MM.1S (cell line): ENCODE data around the gene ZIC2.

Source experiments
- EZH2 ChIP-seq: fragments of 300-600 bp; sonication (generic); optimal IDR thresholded peaks from 2 replicates; pipeline ENCODE3; 2017; ENCODE audit warnings: low read depth, mild to moderate bottlenecking, antibody characterized with exemption, low read length, mixed read lengths
- EZH2phosphoT487 ChIP-seq: fragments of 300-600 bp; sonication (generic); IDR thresholded peaks from 2 replicates; pipeline ENCODE4 v1.6.1; 2018; ENCODE audit warnings: antibody characterized with exemption, low read length
- TF ChIP-seq, protein P1 (sequence below): fragments of 300-600 bp; sonication (generic); IDR thresholded peaks from 2 replicates; pipeline ENCODE4 v1.5.1; 2016; ENCODE audit warnings: antibody characterized with exemption, low read length, mixed read lengths

DNA sequence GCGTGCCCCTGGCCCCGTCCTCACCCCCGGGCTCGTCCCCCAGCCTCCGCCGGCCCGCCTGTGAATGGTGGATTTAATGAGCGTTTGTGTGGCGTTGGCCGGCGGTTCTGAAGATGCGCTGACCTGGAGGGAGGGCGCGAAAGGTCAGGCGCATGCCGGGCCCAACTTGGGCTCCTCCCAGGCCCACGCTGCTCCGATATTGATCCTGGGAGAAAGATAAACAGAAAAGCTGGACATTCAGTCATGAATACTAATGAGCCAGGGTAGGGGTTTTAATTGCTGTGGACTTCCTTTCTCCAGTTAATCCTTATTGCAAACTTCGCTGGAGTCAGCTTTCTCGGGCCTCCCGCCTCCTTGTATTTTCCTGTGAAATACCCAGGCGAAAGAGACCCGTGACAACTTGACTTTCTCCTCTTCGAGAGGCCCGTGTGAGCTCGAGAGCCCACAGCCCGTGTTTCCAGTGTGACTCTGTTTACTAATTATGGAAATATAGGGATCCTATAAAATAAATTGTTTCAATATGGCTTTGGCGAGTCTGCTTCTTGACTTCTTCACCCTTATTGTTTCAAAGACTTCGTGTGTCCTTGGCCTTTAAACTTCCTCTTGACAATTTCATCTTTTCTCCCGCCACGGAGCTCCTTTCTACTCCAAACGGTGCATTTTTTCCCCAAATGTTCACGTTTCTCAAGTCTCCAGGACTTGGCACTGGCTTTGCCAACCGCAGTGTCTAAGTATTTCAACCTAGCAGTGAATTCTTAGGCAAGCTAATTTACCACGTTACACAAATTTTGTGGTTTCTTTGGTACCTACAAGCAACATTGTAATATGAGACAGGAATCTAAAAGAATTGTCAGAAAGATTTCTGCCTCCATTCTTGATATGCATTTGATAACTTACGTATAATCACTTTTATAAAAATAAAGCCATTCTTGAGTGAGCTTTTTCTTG lies 10.5 kb downstream of the ZIC2 start:
- TF ChIP-seq, protein P1, sequence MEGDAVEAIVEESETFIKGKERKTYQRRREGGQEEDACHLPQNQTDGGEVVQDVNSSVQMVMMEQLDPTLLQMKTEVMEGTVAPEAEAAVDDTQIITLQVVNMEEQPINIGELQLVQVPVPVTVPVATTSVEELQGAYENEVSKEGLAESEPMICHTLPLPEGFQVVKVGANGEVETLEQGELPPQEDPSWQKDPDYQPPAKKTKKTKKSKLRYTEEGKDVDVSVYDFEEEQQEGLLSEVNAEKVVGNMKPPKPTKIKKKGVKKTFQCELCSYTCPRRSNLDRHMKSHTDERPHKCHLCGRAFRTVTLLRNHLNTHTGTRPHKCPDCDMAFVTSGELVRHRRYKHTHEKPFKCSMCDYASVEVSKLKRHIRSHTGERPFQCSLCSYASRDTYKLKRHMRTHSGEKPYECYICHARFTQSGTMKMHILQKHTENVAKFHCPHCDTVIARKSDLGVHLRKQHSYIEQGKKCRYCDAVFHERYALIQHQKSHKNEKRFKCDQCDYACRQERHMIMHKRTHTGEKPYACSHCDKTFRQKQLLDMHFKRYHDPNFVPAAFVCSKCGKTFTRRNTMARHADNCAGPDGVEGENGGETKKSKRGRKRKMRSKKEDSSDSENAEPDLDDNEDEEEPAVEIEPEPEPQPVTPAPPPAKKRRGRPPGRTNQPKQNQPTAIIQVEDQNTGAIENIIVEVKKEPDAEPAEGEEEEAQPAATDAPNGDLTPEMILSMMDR = no peak
- TF ChIP-seq EZH2phosphoT487 (no peak), EZH2 (no peak)
